Rectal smooth muscle tissue (tissue), 1 donor: ENCODE results near the gene DALRD3.

Experiments used
- H3K27ac ChIP-seq: one replicate; pipeline ENCODE4 v1.7.0; 2013; ENCODE audit warnings: low read depth, low read length, inconsistent platforms
- H3K27me3 ChIP-seq: one replicate; pipeline ENCODE4 v1.7.0; 2013; ENCODE audit warnings: low read length; ENCODE audit not compliant: control insufficient read depth, insufficient read depth
- H3K36me3 ChIP-seq: one replicate; pipeline ENCODE4 v1.7.0; 2013; ENCODE audit warnings: low read length; ENCODE audit not compliant: control insufficient read depth, insufficient read depth
- H3K4me1 ChIP-seq: one replicate; pipeline ENCODE4 v1.7.0; 2013; ENCODE audit warnings: low read length; ENCODE audit not compliant: control insufficient read depth, insufficient read depth
- H3K4me3 ChIP-seq: one replicate; pipeline ENCODE4 v1.7.0; 2013; ENCODE audit warnings: low read length
- H3K9ac ChIP-seq: one replicate; pipeline ENCODE4 v1.7.0; 2013; ENCODE audit warnings: low read length

The DALRD3 gene

DNA sequence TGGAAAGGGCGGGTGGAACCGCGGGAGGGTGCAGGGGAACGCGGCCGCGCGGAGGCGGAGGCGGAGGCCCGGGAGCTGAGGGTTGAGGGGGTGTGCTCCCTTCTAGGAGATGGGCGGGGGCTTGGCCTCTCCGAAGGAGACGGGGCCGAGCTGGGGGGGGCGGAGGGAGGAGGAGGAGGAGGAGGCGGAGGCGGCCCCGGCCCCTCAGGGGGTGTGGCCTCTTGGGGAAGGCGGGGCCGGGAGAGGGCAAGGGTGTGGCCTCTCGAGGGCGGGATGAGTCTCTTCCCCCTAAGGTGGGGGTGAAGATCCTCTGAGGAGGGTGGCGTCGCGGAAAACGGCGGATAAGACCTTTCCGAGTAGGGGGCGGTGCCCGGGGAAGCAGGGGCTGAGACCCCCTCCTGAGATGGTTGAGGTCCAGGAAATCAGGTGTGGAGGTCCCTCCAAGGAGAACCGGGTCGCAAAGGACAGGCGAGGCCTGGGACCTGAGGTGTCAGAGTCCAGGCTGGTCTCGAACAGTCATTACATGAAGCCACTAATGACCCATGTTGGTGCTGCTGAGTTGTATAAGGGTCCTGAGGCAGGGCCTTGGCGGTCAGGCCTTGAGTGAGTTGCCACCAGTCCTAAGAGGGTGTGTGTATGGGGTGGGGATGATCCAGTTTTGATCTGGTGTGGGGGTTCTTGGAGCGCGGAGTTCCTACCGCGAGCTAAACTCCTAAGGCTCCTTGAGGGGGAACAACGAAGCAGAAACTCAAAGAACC lies 10.4 kb downstream of the DALRD3 start:
- Histone ChIP-seq H3K36me3 (peaks cover 9% of the 10 kb centered on the region), H3K4me1 (peaks cover 3% of the 10 kb centered on the region), H3K4me3 (peak overlapping the region; percentile 95), H3K9ac (peak overlapping the region; percentile 88), H3K27me3 (no peaks in the 10 kb centered on the region), H3K27ac (peak overlapping the region; percentile 99)

DNA sequence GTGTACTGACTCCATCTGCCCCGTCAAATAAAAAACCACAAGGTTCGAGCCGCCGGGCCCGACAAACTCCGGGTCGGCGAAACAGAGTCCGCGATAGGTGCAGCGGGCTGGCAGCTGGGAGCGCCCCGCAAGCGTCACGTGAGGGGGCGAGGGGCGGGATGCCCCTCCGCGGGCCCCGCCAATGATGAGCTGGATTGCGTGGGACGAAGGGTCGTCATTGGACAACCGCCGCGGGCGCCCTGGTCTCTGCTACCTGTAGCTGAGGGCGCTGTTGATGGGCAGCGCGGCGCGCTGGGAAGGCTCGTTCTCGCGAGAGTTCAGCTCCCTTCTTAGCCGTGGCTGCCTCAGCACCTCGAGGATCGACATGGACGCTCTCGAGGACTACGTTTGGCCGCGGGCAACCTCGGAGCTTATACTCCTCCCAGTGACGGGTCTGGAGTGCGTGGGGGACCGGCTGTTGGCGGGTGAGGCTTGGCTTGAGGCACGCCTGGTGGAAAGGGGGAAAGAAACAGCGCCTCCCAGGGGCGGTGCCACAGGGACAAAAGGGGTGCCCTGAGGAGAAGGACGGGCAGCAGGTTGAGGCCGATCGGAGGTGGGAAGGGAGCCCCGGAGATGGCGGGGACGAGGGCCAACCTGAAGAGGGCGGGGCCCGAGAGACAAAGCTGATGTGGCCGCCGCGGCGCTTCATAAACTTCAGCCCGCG lies 11.2 kb downstream of the DALRD3 start, which contains the start of gene WDR6:
WDR6 (plus strand) TSS at position 324 of the 703 bp plus-strand sequence; CDS start at position 365, 41 bp downstream.
- H3K4me1 ChIP-seq = peaks cover 3% of the 10 kb centered on the region
- H3K27ac ChIP-seq = peak within 1 kb of the TSS; percentile 99
- H3K36me3 ChIP-seq = peaks cover 9% of the 10 kb centered on the region
- peak within 1 kb of the TSS; percentile 95 for H3K4me3 ChIP-seq
- no peaks in the 10 kb centered on the region for H3K27me3 ChIP-seq
- peak within 1 kb of the TSS; percentile 88 for H3K9ac ChIP-seq

GRCh38 chr3:49006408-49007067 lies 11.8 kb downstream of the DALRD3 start:
- Histone ChIP-seq H3K27me3 (no peaks in the 10 kb centered on the region), H3K4me1 (peaks cover 3% of the 10 kb centered on the region), H3K4me3 (peak overlapping the region; percentile 95), H3K27ac (peak overlapping the region; percentile 99), H3K9ac (peak overlapping the region; percentile 54), H3K36me3 (peaks cover 2% of the 10 kb centered on the region)

- Histone ChIP-seq H3K4me3 (peak overlapping the region; percentile 95), H3K36me3 (no peaks in the 10 kb centered on the region), H3K9ac (no peak overlapping the region), H3K4me1 (peaks cover 3% of the 10 kb centered on the region), H3K27ac (peak overlapping the region; percentile 99), H3K27me3 (no peaks in the 10 kb centered on the region)
These were observed 12.4 kb downstream of the DALRD3 start for GRCh38 chr3:49005998-49006397.

GRCh38 chr3:49005303-49005680 lies 13.1 kb downstream of the DALRD3 start:
- H3K9ac ChIP-seq = no peak overlapping the region
- peaks cover 3% of the 10 kb centered on the region for H3K4me1 ChIP-seq
- no peak overlapping the region for H3K4me3 ChIP-seq
- no peak overlapping the region for H3K27ac ChIP-seq
- no peaks in the 10 kb centered on the region for H3K27me3 ChIP-seq
- H3K36me3 ChIP-seq = no peaks in the 10 kb centered on the region

- Histone ChIP-seq H3K9ac (no peak overlapping the region), H3K27me3 (no peaks in the 10 kb centered on the region), H3K4me1 (peaks cover 3% of the 10 kb centered on the region), H3K4me3 (no peak overlapping the region), H3K36me3 (no peaks in the 10 kb centered on the region), H3K27ac (no peak overlapping the region)
These were observed 13.8 kb downstream of the DALRD3 start for GRCh38 chr3:49004352-49005302.

DNA sequence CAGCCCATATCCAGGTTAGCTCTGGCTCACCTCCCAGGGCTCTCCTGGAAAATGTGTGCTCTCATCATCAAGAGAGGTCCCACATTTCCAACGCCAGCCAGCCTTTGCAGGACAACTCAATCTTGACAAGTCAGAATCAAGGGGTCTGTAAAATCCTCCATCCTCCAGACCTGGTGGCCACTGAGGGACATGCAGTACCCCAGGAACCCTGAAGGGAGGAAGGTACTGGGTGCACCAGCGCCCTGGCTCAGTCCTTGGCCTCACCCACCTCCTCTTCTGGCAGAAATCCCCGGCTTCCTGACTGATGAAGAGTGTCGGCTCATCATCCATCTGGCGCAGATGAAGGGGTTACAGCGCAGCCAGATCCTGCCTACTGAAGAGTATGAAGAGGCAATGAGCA lies 17.2 kb downstream of the DALRD3 start:
- Histone ChIP-seq H3K36me3 (peaks cover 2% of the 10 kb centered on the region), H3K4me1 (no peaks in the 10 kb centered on the region), H3K4me3 (no peak overlapping the region), H3K27me3 (no peaks in the 10 kb centered on the region), H3K9ac (no peak overlapping the region), H3K27ac (no peak overlapping the region)

- Histone ChIP-seq H3K36me3 (peaks cover 2% of the 10 kb centered on the region), H3K27me3 (no peaks in the 10 kb centered on the region), H3K9ac (no peak overlapping the region), H3K27ac (no peak overlapping the region), H3K4me3 (no peak overlapping the region), H3K4me1 (no peaks in the 10 kb centered on the region)
These were observed 19.1 kb downstream of the DALRD3 start for GRCh38 chr3:48999085-48999858.

GRCh38 chr3:48997714-48998637 lies 20.4 kb downstream of the DALRD3 start:
- Histone ChIP-seq H3K4me3 (no peak overlapping the region), H3K27ac (no peak overlapping the region), H3K9ac (no peak overlapping the region), H3K27me3 (no peaks in the 10 kb centered on the region), H3K4me1 (no peaks in the 10 kb centered on the region), H3K36me3 (peaks cover 2% of the 10 kb centered on the region)

DNA sequence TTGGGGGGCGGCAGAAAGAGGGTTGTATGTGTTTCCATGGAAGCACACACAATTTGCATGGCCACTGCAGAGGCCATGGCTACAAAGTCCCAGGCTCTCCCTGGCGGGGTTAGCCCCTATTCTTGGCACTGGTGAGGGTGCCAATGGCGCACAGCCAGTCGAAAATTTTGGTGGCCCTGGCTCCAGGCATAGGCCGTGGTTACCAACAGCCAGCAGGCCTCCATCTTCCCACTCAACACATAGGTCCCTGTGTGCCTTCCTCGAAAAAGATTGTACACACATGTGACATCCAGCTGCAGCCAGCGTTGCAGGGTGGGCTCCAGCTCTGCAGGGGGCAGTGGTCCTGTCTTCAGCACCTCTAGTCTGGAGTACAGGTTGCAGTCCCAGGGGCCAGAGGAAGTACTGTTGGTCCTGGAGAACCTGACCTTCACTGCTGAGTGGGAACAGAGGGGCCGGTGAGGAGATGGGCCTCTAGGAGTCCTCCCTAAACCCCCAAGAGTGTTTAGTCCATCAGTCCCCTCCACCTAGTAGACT lies 21.2 kb downstream of the DALRD3 start:
- no peak overlapping the region for H3K4me3 ChIP-seq
- peaks cover 2% of the 10 kb centered on the region for H3K36me3 ChIP-seq
- no peak overlapping the region for H3K27ac ChIP-seq
- no peaks in the 10 kb centered on the region for H3K4me1 ChIP-seq
- no peak overlapping the region for H3K9ac ChIP-seq
- no peaks in the 10 kb centered on the region for H3K27me3 ChIP-seq
